Measurements from ENCODE around the gene CARD11.

The CARD11 gene

DNA sequence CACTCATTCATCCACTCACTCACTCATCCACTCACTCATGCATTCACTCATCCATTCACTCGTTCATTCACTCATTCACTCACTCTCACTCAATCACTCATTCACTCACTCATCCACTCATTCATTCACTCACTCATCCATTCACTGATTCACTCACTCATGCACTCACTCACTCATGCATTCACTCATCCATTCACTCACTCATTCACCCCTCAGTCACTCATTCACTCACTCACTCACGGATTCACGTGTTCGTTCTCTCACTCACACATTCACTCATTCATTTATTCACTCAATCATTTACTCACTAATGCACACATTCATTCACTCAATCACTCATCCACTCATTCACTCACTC, 73.4 kb downstream of the CARD11 start:
- ChIA-PET POLR2A (no interaction called here), CTCF (interaction anchor here (1.1 to 1.3 kb wide), 2 partner anchors 10 to 118 kb away, joined by 3 read pairs; no protein-coding TSS in a partner anchor)
- Histone ChIP-seq H3K4me3 (ENCODE audit: control insufficient read depth in 1 of 7, extremely low read depth in 1 of 7, insufficient read depth in 4 of 7, low read depth in 2 of 7, low read length in 6 of 7) (no peak overlapping the region), H3K9me3 (ENCODE audit: control extremely low read depth in 1 of 5, control insufficient read depth in 4 of 5, insufficient read depth in 2 of 5, low read depth in 1 of 5, low read length in 4 of 5) (peaks cover 0 to 13% (median 10%) of the 10 kb centered on the region in 5 experiments), H3K4me1 (ENCODE audit: control extremely low read depth in 1 of 4, control insufficient read depth in 4 of 4, insufficient read depth in 4 of 4, low read length in 3 of 4) (peaks cover 6 to 21% (median 18%) of the 10 kb centered on the region in 4 experiments), H3K27me3 (replicated peaks in 2 of 5; ENCODE audit: control insufficient read depth in 4 of 5, insufficient read depth in 5 of 5, low read length in 4 of 5) (no peaks in the 10 kb centered on the region), H3K27ac (ENCODE audit: insufficient read depth in 1 of 2, low read depth in 1 of 2, low read length in 2 of 2, poor library complexity in 1 of 2, severe bottlenecking in 2 of 2) (no peak overlapping the region), H3K36me3 (ENCODE audit: control insufficient read depth in 4 of 4, insufficient read depth in 4 of 4, low read length in 3 of 4) (no peaks in the 10 kb centered on the region)
- WGBS (ENCODE audit: insufficient coverage), result 95% methylated on average over 4 of the region's 4 CpGs
- no peak for DNase-seq

GRCh38 chr7:2969398-2970306, 74.0 kb downstream of the CARD11 start:
- peaks cover 6 to 21% (median 18%) of the 10 kb centered on the region in 4 experiments for H3K4me1 ChIP-seq (ENCODE audit: control extremely low read depth in 1 of 4, control insufficient read depth in 4 of 4, insufficient read depth in 4 of 4, low read length in 3 of 4)
- H3K27me3 ChIP-seq (replicated peaks in 2 of 5; ENCODE audit: control insufficient read depth in 4 of 5, insufficient read depth in 5 of 5, low read length in 4 of 5), result no peaks in the 10 kb centered on the region
- POLR2A ChIA-PET, result no interaction called here
- peaks cover 0 to 15% (median 11%) of the 10 kb centered on the region in 5 experiments for H3K9me3 ChIP-seq (ENCODE audit: control extremely low read depth in 1 of 5, control insufficient read depth in 4 of 5, insufficient read depth in 2 of 5, low read depth in 1 of 5, low read length in 4 of 5)
- WGBS (ENCODE audit: insufficient coverage), result 98% methylated on average over 6 of the region's 6 CpGs
- DNase-seq, result no peak
- H3K4me3 ChIP-seq (ENCODE audit: control insufficient read depth in 1 of 7, extremely low read depth in 1 of 7, insufficient read depth in 4 of 7, low read depth in 2 of 7, low read length in 6 of 7), result no peak overlapping the region
- CTCF ChIA-PET, result no interaction called here
- no peak overlapping the region for H3K27ac ChIP-seq (ENCODE audit: insufficient read depth in 1 of 2, low read depth in 1 of 2, low read length in 2 of 2, poor library complexity in 1 of 2, severe bottlenecking in 2 of 2)
- no peaks in the 10 kb centered on the region for H3K36me3 ChIP-seq (ENCODE audit: control insufficient read depth in 4 of 4, insufficient read depth in 4 of 4, low read length in 3 of 4)

- H3K4me3 ChIP-seq (ENCODE audit: control insufficient read depth in 1 of 7, extremely low read depth in 1 of 7, insufficient read depth in 4 of 7, low read depth in 2 of 7, low read length in 6 of 7), result no peak overlapping the region
- H3K27me3 ChIP-seq (replicated peaks in 2 of 5; ENCODE audit: control insufficient read depth in 4 of 5, insufficient read depth in 5 of 5, low read length in 4 of 5), result no peaks in the 10 kb centered on the region
- peaks cover 6 to 21% (median 18%) of the 10 kb centered on the region in 4 experiments for H3K4me1 ChIP-seq (ENCODE audit: control extremely low read depth in 1 of 4, control insufficient read depth in 4 of 4, insufficient read depth in 4 of 4, low read length in 3 of 4)
- DNase-seq, result no peak
- ChIA-PET CTCF (no interaction called here), POLR2A (no interaction called here)
- peaks cover 0 to 15% (median 11%) of the 10 kb centered on the region in 5 experiments for H3K9me3 ChIP-seq (ENCODE audit: control extremely low read depth in 1 of 5, control insufficient read depth in 4 of 5, insufficient read depth in 2 of 5, low read depth in 1 of 5, low read length in 4 of 5)
- no peak overlapping the region for H3K27ac ChIP-seq (ENCODE audit: insufficient read depth in 1 of 2, low read depth in 1 of 2, low read length in 2 of 2, poor library complexity in 1 of 2, severe bottlenecking in 2 of 2)
- 98% methylated on average over 13 of the region's 13 CpGs for whole genome bisulfite sequencing (ENCODE audit: insufficient coverage)
- H3K36me3 ChIP-seq (ENCODE audit: control insufficient read depth in 4 of 4, insufficient read depth in 4 of 4, low read length in 3 of 4), result no peaks in the 10 kb centered on the region
Measured at GRCh38 chr7:2968616-2969397, 74.9 kb downstream of the CARD11 start.

GRCh38 chr7:2968176-2968575, 75.5 kb downstream of the CARD11 start:
- H3K4me1 ChIP-seq (ENCODE audit: control extremely low read depth in 1 of 4, control insufficient read depth in 4 of 4, insufficient read depth in 4 of 4, low read length in 3 of 4), result peaks cover 6 to 21% (median 16%) of the 10 kb centered on the region in 4 experiments
- CTCF ChIA-PET, result no interaction called here
- DNase-seq, result no peak

GRCh38 chr7:2967705-2968104, 76.0 kb downstream of the CARD11 start:
- Histone ChIP-seq H3K27me3 (replicated peaks in 2 of 5; ENCODE audit: control insufficient read depth in 4 of 5, insufficient read depth in 5 of 5, low read length in 4 of 5) (no peaks in the 10 kb centered on the region), H3K9me3 (ENCODE audit: control extremely low read depth in 1 of 5, control insufficient read depth in 4 of 5, insufficient read depth in 2 of 5, low read depth in 1 of 5, low read length in 4 of 5) (peaks cover 0 to 15% (median 11%) of the 10 kb centered on the region in 5 experiments), H3K27ac (ENCODE audit: insufficient read depth in 1 of 2, low read depth in 1 of 2, low read length in 2 of 2, poor library complexity in 1 of 2, severe bottlenecking in 2 of 2) (no peak overlapping the region), H3K36me3 (ENCODE audit: control insufficient read depth in 4 of 4, insufficient read depth in 4 of 4, low read length in 3 of 4) (no peaks in the 10 kb centered on the region), H3K4me3 (ENCODE audit: control insufficient read depth in 1 of 7, extremely low read depth in 1 of 7, insufficient read depth in 4 of 7, low read depth in 2 of 7, low read length in 6 of 7) (no peak overlapping the region), H3K4me1 (ENCODE audit: control extremely low read depth in 1 of 4, control insufficient read depth in 4 of 4, insufficient read depth in 4 of 4, low read length in 3 of 4) (peaks cover 6 to 16% (median 15%) of the 10 kb centered on the region in 4 experiments)
- 98% methylated on average over 7 of the region's 7 CpGs for WGBS (ENCODE audit: insufficient coverage)
- POLR2A ChIA-PET, result no interaction called here
- DNase-seq, result no peak
- CTCF ChIA-PET, result no interaction called here

More at GRCh38 chr7:2968176-2968575, 75.5 kb downstream of the CARD11 start:
- peaks cover 0 to 15% (median 11%) of the 10 kb centered on the region in 5 experiments for H3K9me3 ChIP-seq (ENCODE audit: control extremely low read depth in 1 of 5, control insufficient read depth in 4 of 5, insufficient read depth in 2 of 5, low read depth in 1 of 5, low read length in 4 of 5)
- H3K4me3 ChIP-seq (ENCODE audit: control insufficient read depth in 1 of 7, extremely low read depth in 1 of 7, insufficient read depth in 4 of 7, low read depth in 2 of 7, low read length in 6 of 7), result no peak overlapping the region
- no peak overlapping the region for H3K27ac ChIP-seq (ENCODE audit: insufficient read depth in 1 of 2, low read depth in 1 of 2, low read length in 2 of 2, poor library complexity in 1 of 2, severe bottlenecking in 2 of 2)
- H3K36me3 ChIP-seq (ENCODE audit: control insufficient read depth in 4 of 4, insufficient read depth in 4 of 4, low read length in 3 of 4), result no peaks in the 10 kb centered on the region
- no peaks in the 10 kb centered on the region for H3K27me3 ChIP-seq (replicated peaks in 2 of 5; ENCODE audit: control insufficient read depth in 4 of 5, insufficient read depth in 5 of 5, low read length in 4 of 5)
- 96% methylated on average over 8 of the region's 8 CpGs for WGBS (ENCODE audit: insufficient coverage)
- POLR2A ChIA-PET, result no interaction called here

- Histone ChIP-seq H3K27ac (ENCODE audit: insufficient read depth in 1 of 2, low read depth in 1 of 2, low read length in 2 of 2, poor library complexity in 1 of 2, severe bottlenecking in 2 of 2) (no peak overlapping the region), H3K36me3 (ENCODE audit: control insufficient read depth in 4 of 4, insufficient read depth in 4 of 4, low read length in 3 of 4) (no peaks in the 10 kb centered on the region), H3K4me1 (ENCODE audit: control extremely low read depth in 1 of 4, control insufficient read depth in 4 of 4, insufficient read depth in 4 of 4, low read length in 3 of 4) (peaks cover 2 to 14% (median 12%) of the 10 kb centered on the region in 4 experiments), H3K27me3 (replicated peaks in 2 of 5; ENCODE audit: control insufficient read depth in 4 of 5, insufficient read depth in 5 of 5, low read length in 4 of 5) (no peaks in the 10 kb centered on the region), H3K4me3 (ENCODE audit: control insufficient read depth in 1 of 7, extremely low read depth in 1 of 7, insufficient read depth in 4 of 7, low read depth in 2 of 7, low read length in 6 of 7) (no peak overlapping the region), H3K9me3 (ENCODE audit: control extremely low read depth in 1 of 5, control insufficient read depth in 4 of 5, insufficient read depth in 2 of 5, low read depth in 1 of 5, low read length in 4 of 5) (peaks cover 0 to 15% (median 11%) of the 10 kb centered on the region in 5 experiments)
- CTCF ChIA-PET, result interaction anchor here (1.8 kb wide), 1 partner anchor 9 kb away, joined by 4 read pairs; no protein-coding TSS in a partner anchor
- POLR2A ChIA-PET, result no interaction called here
- WGBS (ENCODE audit: insufficient coverage), result 94% methylated on average over 7 of the region's 7 CpGs
- no peak for DNase-seq
Measured at GRCh38 chr7:2967253-2967652, 76.4 kb downstream of the CARD11 start.

All from common myeloid progenitor, CD34-positive (primary cell).